IMR-90 (cell line): ENCODE data around the gene SPARC. TPM values are rescaled to one million over a fixed set of nuclear protein-coding genes. Genes with fewer than 3 reads are reported as not detected.

ENCODE experiments used
- ATAC-seq: fragments of 200-7000 bp; cut with Tn5 transposase; 2 replicates; pipeline ENCODE4 v1.9.1; 2020; ENCODE audit warnings: low read depth, mild to moderate bottlenecking, moderate library complexity
- BruUV-seq: library from RNA; stranded (reverse); fragments of 400-500 nt; replicated peaks from 2 replicates; lab custom pipeline; 2021; lab: Mats Ljungman, UMichigan
- CTCF ChIA-PET: fragments of 300-600 bp; formaldehyde crosslinking; extraction: SDS; loops from one replicate; lab custom pipeline; 2021; ENCODE audit warnings: antibody characterized with exemption; lab: Yijun Ruan, JAX
- POLR2A ChIA-PET: fragments of 300-600 bp; sonication (Branson Sonifier 250); formaldehyde crosslinking; loops from one replicate; lab custom pipeline; 2022; ENCODE audit warnings: antibody characterized with exemption; ENCODE audit not compliant: unreplicated experiment; lab: Charles Lee
- DNase-seq: peaks from one replicate; pipeline ENCODE4 v3.0.0; 2013
- H2AFZ ChIP-seq: replicated peaks from 2 replicates; pipeline ENCODE3; 2013; ENCODE audit warnings: low read length, mild to moderate bottlenecking; ENCODE audit not compliant: poor library complexity
- H2AK5ac ChIP-seq: 2 replicates; pipeline ENCODE4 v1.6.1; 2013; ENCODE audit warnings: low read depth, low read length, inconsistent platforms
- H2AK9ac ChIP-seq: replicated peaks from 2 replicates; pipeline ENCODE3; 2013; ENCODE audit warnings: mild to moderate bottlenecking, low read depth, low read length, moderate library complexity; ENCODE audit not compliant: poor library complexity
- H2BK120ac ChIP-seq: 2 replicates; pipeline ENCODE4 v1.6.1; 2013; ENCODE audit warnings: low read depth, low read length, inconsistent platforms
- H2BK15ac ChIP-seq: 3 replicates; pipeline ENCODE4 v1.6.1; 2013; ENCODE audit warnings: low read depth, low read length, inconsistent platforms
- H2BK20ac ChIP-seq: 2 replicates; pipeline ENCODE4 v1.6.1; 2013; ENCODE audit warnings: low read depth, mild to moderate bottlenecking, inconsistent platforms, low read length, moderate library complexity
- H2BK5ac ChIP-seq: 2 replicates; pipeline ENCODE4 v1.6.1; 2013; ENCODE audit warnings: mild to moderate bottlenecking, low read depth, low read length, inconsistent platforms; ENCODE audit not compliant: poor library complexity, severe bottlenecking
- H3K14ac ChIP-seq: replicated peaks from 2 replicates; pipeline ENCODE4 v1.6.1; 2013; ENCODE audit warnings: low read depth, low read length, inconsistent platforms
- H3K18ac ChIP-seq: 2 replicates; pipeline ENCODE4 v1.6.1; 2013; ENCODE audit warnings: low read depth, low read length, control low read depth
- H3K23ac ChIP-seq: 2 replicates; pipeline ENCODE4 v1.6.1; 2013; ENCODE audit warnings: low read depth, low read length, inconsistent platforms
- H3K27ac ChIP-seq: 2 replicates; pipeline ENCODE4 v1.5.1; 2013; ENCODE audit warnings: mild to moderate bottlenecking, control low read depth, low read length; ENCODE audit not compliant: insufficient read depth
- H3K27me3 ChIP-seq: 2 replicates; pipeline ENCODE4 v1.6.1; 2013; ENCODE audit warnings: low read length; ENCODE audit not compliant: control insufficient read depth, insufficient read depth
- H3K36me3 ChIP-seq: 2 replicates; pipeline ENCODE4 v1.6.1; 2013; ENCODE audit warnings: low read length, mixed read lengths; ENCODE audit not compliant: control insufficient read depth, insufficient read depth
- H3K4ac ChIP-seq: 2 replicates; pipeline ENCODE4 v1.6.1; 2013; ENCODE audit warnings: low read depth, low read length, inconsistent platforms
- H3K4me1 ChIP-seq: 2 replicates; pipeline ENCODE4 v1.6.1; 2013; ENCODE audit warnings: low read length, mixed read lengths; ENCODE audit not compliant: control insufficient read depth, insufficient read depth
- H3K4me2 ChIP-seq: 2 replicates; pipeline ENCODE4 v1.6.1; 2013; ENCODE audit warnings: low read depth, mild to moderate bottlenecking, control low read depth, low read length, moderate library complexity
- H3K4me3 ChIP-seq: 2 replicates; pipeline ENCODE4 v1.5.1; 2013; ENCODE audit warnings: low read depth, mild to moderate bottlenecking, control low read depth, low read length, moderate library complexity; ENCODE audit not compliant: insufficient read depth
- H3K56ac ChIP-seq: 2 replicates; pipeline ENCODE4 v1.6.1; 2013; ENCODE audit warnings: low read length, inconsistent platforms; ENCODE audit not compliant: insufficient read depth; ENCODE audit errors: extremely low read depth
- H3K79me1 ChIP-seq, 2 experiments: 2 replicates each; pipeline ENCODE4 v1.6.1; 2013; ENCODE audit warnings: low read length in 2 of 2, inconsistent platforms in 1 of 2, low read depth in 1 of 2
- H3K9ac ChIP-seq: 2 replicates; pipeline ENCODE4 v1.6.1; 2013; ENCODE audit warnings: low read depth, low read length, control low read depth
- H3K9me1 ChIP-seq: 2 replicates; pipeline ENCODE4 v1.6.1; 2013; ENCODE audit warnings: low read length, inconsistent platforms; ENCODE audit not compliant: insufficient read depth
- H3K9me3 ChIP-seq: 2 replicates; pipeline ENCODE4 v1.6.1; 2013; ENCODE audit warnings: low read length; ENCODE audit not compliant: control insufficient read depth, insufficient read depth
- H4K20me1 ChIP-seq: 2 replicates; pipeline ENCODE4 v1.6.1; 2013; ENCODE audit warnings: low read length, inconsistent platforms; ENCODE audit not compliant: insufficient read depth
- H4K5ac ChIP-seq: 2 replicates; pipeline ENCODE4 v1.6.1; 2013; ENCODE audit warnings: mild to moderate bottlenecking, low read depth, low read length, control low read depth
- H4K8ac ChIP-seq, 2 experiments: 2 replicates each; pipeline ENCODE4 v1.6.1; 2013; ENCODE audit warnings: low read depth in 2 of 2, low read length in 2 of 2, control low read depth in 1 of 2, inconsistent platforms in 1 of 2
- H4K91ac ChIP-seq: 2 replicates; pipeline ENCODE4 v1.6.1; 2013; ENCODE audit warnings: low read depth, low read length, inconsistent platforms; ENCODE audit not compliant: insufficient read depth
- CEBPB ChIP-seq: IDR thresholded peaks from 2 replicates; pipeline ENCODE4 v1.6.1; 2012; ENCODE audit warnings: low read depth, low read length, improper control_type of control experiment
- CTCF ChIP-seq: conservative IDR thresholded peaks from 2 replicates; pipeline ENCODE4 v1.5.1; 2012; ENCODE audit warnings: mild to moderate bottlenecking, low read depth, low read length, improper control_type of control experiment
- FOS ChIP-seq: fragments of 150-350 bp; IDR thresholded peaks from 2 replicates; pipeline ENCODE4 v1.6.1; 2016; ENCODE audit warnings: low read depth, low read length
- MAFK ChIP-seq: IDR thresholded peaks from 2 replicates; pipeline ENCODE4 v1.6.1; 2012; ENCODE audit warnings: low read depth, low read length, improper control_type of control experiment
- MAZ ChIP-seq: IDR thresholded peaks from 2 replicates; pipeline ENCODE4 v1.6.1; 2012; ENCODE audit warnings: low read depth, mild to moderate bottlenecking, low read length, improper control_type of control experiment, moderate library complexity, borderline replicate concordance
- MXI1 ChIP-seq: IDR thresholded peaks from 2 replicates; pipeline ENCODE4 v1.6.1; 2012; ENCODE audit warnings: low read depth, mild to moderate bottlenecking, low read length, moderate library complexity, borderline replicate concordance
- NFE2L2 ChIP-seq: fragments of 150-350 bp; IDR thresholded peaks from 2 replicates; pipeline ENCODE4 v1.6.1; 2016; ENCODE audit warnings: low read depth, mild to moderate bottlenecking, low read length
- POLR2A ChIP-seq: IDR thresholded peaks from 2 replicates; pipeline ENCODE4 v1.6.1; 2012; ENCODE audit warnings: mild to moderate bottlenecking, low read depth, low read length
- RAD21 ChIP-seq: IDR thresholded peaks from 2 replicates; pipeline ENCODE4 v1.6.1; 2012; ENCODE audit warnings: low read length, improper control_type of control experiment
- RFX5 ChIP-seq: IDR thresholded peaks from 2 replicates; pipeline ENCODE4 v1.8.0; 2012; ENCODE audit warnings: low read depth, mild to moderate bottlenecking, low read length, moderate library complexity
- SMC3 ChIP-seq: fragments of 150-350 bp; IDR thresholded peaks from 2 replicates; pipeline ENCODE4 v1.6.1; 2016; ENCODE audit warnings: low read depth, mild to moderate bottlenecking, antibody characterized with exemption, low read length, moderate library complexity
- WGBS, 2 experiments: methylation state at CpG; one replicate each; pipeline versions ENCODE4 v1.1.5 to v1.1.7; 2013; ENCODE audit warnings: missing lambda C conversion rate in 2 of 2; ENCODE audit not compliant: insufficient read length in 1 of 2; ENCODE audit errors: extremely low coverage in 2 of 2; 5-methylcytosine and 5-hydroxymethylcytosine counted together
- dilution Hi-C: fragments of 300-500 bp; cut with HindIII; formaldehyde crosslinking; loops from one replicate; pipeline ENCODE4 v1.14.3; 2018; ENCODE audit warnings: low sequenced_read_pairs; ENCODE audit not compliant: unreplicated experiment
- in situ Hi-C: fragments of 300-500 bp; cut with MboI; formaldehyde crosslinking; loops from 3 replicates; pipeline ENCODE4 v1.14.3; 2019; ENCODE audit warnings: low sequenced_read_pairs, inconsistent platforms, mixed read lengths
- intact Hi-C: fragments of 100-400 bp; cut with micrococcal nuclease; formaldehyde crosslinking; loops from 2 replicates; pipeline ENCODE4 v1.10.0; 2022
- polyA plus RNA-seq, 3 experiments: library from polyadenylated mRNA; depleted of rRNA; stranded (reverse); fragments of >200 nt; gene quantifications; 2 replicates each; pipeline ENCODE4 v1.2.3, GENCODE V29; 2012; ENCODE audit warnings: low replicate concordance in 1 of 3
- total RNA-seq: library from RNA; depleted of rRNA; stranded (reverse); fragments of >200 nt; gene quantifications from 2 replicates; pipeline ENCODE4 v1.2.3, GENCODE V29; 2012
- TF ChIP-seq, protein P1 (sequence below): fragments of 150-350 bp; IDR thresholded peaks from 2 replicates; pipeline ENCODE4 v1.6.1; 2016; ENCODE audit warnings: low read depth, mild to moderate bottlenecking, low read length, moderate library complexity, borderline replicate concordance
- TF ChIP-seq, protein P2 (sequence below): fragments of 150-350 bp; IDR thresholded peaks from 2 replicates; pipeline ENCODE4 v1.6.1; 2017; ENCODE audit warnings: mild to moderate bottlenecking, antibody characterized with exemption, low read length, low read depth

The SPARC gene
- total and polyA plus RNA-seq, 2 of the 4 experiments (the other 2 are of a cell fraction) = 1,186 to 4,692 TPM

- Histone ChIP-seq H2BK15ac (no peak overlapping the region), H3K9me3 (no peaks in the 10 kb centered on the region), H3K4me1 (peaks cover 4% of the 10 kb centered on the region), H2AFZ (no peak overlapping the region), H3K4me2 (no peak overlapping the region), H3K27me3 (no peaks in the 10 kb centered on the region), H4K20me1 (no peaks in the 10 kb centered on the region), H3K14ac (no peak overlapping the region), H2AK5ac (no peak overlapping the region; the same call in 1 of the 2 replicates), H3K18ac (no peak overlapping the region), H2AK9ac (no peak overlapping the region), H2BK120ac (no peak overlapping the region), H4K91ac (no peak overlapping the region), H3K23ac (no peak overlapping the region), H3K4ac (no peak overlapping the region), H2BK5ac (no peak overlapping the region), H3K9me1 (peaks cover 4% of the 10 kb centered on the region; the same call in 1 of the 2 replicates), H3K4me3 (no peak overlapping the region), H3K9ac (no peak overlapping the region), H3K56ac (no peak overlapping the region), H3K36me3 (no peaks in the 10 kb centered on the region), H2BK20ac (no peak overlapping the region), H3K27ac (no peak overlapping the region), H4K5ac (no peak overlapping the region), H4K8ac (no peak overlapping the region), H3K79me1 (peaks cover 0 to 10% of the 10 kb centered on the region in 2 experiments; a peak in 1 of 4 replicates)
- DNase-seq (no peak), ATAC-seq (no peak)
- BruUV-seq = no TSS peak
- 88% methylated on average over 1 of the region's 2 CpGs; no CpG with 5 or more reads in 1 of the 2 experiments for WGBS, 2 experiments
- dilution Hi-C loops (no loop called here), in situ Hi-C loops (no loop called here), intact Hi-C loops (no loop called here)
- no peak for TF ChIP-seq FOS
- TF ChIP-seq CEBPB = no peak
- TF ChIP-seq RAD21 = no peak
- TF ChIP-seq MAZ = no peak
- TF ChIP-seq RFX5 = no peak
- TF ChIP-seq NFE2L2 = no peak
- TF ChIP-seq POLR2A = no peak
- no peak for TF ChIP-seq MXI1
- TF ChIP-seq, protein P1, sequence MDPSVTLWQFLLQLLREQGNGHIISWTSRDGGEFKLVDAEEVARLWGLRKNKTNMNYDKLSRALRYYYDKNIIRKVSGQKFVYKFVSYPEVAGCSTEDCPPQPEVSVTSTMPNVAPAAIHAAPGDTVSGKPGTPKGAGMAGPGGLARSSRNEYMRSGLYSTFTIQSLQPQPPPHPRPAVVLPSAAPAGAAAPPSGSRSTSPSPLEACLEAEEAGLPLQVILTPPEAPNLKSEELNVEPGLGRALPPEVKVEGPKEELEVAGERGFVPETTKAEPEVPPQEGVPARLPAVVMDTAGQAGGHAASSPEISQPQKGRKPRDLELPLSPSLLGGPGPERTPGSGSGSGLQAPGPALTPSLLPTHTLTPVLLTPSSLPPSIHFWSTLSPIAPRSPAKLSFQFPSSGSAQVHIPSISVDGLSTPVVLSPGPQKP = no peak
- no peak for TF ChIP-seq SMC3
- TF ChIP-seq, protein P2, sequence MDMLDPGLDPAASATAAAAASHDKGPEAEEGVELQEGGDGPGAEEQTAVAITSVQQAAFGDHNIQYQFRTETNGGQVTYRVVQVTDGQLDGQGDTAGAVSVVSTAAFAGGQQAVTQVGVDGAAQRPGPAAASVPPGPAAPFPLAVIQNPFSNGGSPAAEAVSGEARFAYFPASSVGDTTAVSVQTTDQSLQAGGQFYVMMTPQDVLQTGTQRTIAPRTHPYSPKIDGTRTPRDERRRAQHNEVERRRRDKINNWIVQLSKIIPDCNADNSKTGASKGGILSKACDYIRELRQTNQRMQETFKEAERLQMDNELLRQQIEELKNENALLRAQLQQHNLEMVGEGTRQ = no peak
- no peak for TF ChIP-seq CTCF
- TF ChIP-seq MAFK = no peak
- POLR2A ChIA-PET = no interaction called here
- CTCF ChIA-PET = no interaction called here
Measured at GRCh38 chr5:151724360-151724759, 37.6 kb upstream of the SPARC start.
